Measurements from ENCODE around the gene PACS2. TPM values are rescaled to one million over a fixed set of nuclear protein-coding genes. Genes with fewer than 3 reads are reported as not detected.

PACS2 gene
- total and polyA plus RNA-seq, 2 of the 8 experiments (the other 6 are each of a cell fraction or from before 2014, with no cell fraction given): 38.0 to 62.8 TPM

- TF ChIP-seq CHD7 (IDR thresholded peaks at IDR 0.05; ENCODE audit: insufficient replicate concordance, low read length) (no peak), BRCA1 (IDR thresholded peaks at IDR 0.05; ENCODE audit: low read depth, low read length) (no peak), ATF3 (IDR thresholded peaks at IDR 0.05; ENCODE audit: insufficient read depth, low read depth, low read length) (no peak), GABPA (IDR thresholded peaks at IDR 0.05; ENCODE audit: borderline replicate concordance, insufficient read depth, low read length) (no peak), SP2 (IDR thresholded peaks at IDR 0.05; ENCODE audit: low read length) (no peak), BCL11A (IDR thresholded peaks at IDR 0.05; ENCODE audit: low read depth in 2 of 2, low read length in 2 of 2) (no peak)
These were observed 126.0 kb downstream of the PACS2 start (continued) for GRCh38 chr14:105440554-105440900.

Measured in H1 (cell line).